ENCODE results near the gene RGP1.

GRCh38 chr9:35771075-35771433 is 22.0 kb downstream of the RGP1 start:
- TF ChIP-seq, protein P1, sequence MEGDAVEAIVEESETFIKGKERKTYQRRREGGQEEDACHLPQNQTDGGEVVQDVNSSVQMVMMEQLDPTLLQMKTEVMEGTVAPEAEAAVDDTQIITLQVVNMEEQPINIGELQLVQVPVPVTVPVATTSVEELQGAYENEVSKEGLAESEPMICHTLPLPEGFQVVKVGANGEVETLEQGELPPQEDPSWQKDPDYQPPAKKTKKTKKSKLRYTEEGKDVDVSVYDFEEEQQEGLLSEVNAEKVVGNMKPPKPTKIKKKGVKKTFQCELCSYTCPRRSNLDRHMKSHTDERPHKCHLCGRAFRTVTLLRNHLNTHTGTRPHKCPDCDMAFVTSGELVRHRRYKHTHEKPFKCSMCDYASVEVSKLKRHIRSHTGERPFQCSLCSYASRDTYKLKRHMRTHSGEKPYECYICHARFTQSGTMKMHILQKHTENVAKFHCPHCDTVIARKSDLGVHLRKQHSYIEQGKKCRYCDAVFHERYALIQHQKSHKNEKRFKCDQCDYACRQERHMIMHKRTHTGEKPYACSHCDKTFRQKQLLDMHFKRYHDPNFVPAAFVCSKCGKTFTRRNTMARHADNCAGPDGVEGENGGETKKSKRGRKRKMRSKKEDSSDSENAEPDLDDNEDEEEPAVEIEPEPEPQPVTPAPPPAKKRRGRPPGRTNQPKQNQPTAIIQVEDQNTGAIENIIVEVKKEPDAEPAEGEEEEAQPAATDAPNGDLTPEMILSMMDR (IDR thresholded peaks at IDR 0.05), result no peak
- TF ChIP-seq FOXM1 (IDR thresholded peaks at IDR 0.05; ENCODE audit: low read depth) (no peak), GATA2 (CRISPR knock-in tag; IDR thresholded peaks at IDR 0.05) (no peak), NRF1 (IDR thresholded peaks at IDR 0.05; ENCODE audit: low read depth, low read length) (no peak), POLR2AphosphoS5 (IDR thresholded peaks at IDR 0.05; ENCODE audit: low read depth, low read length) (no peak), GABPA (IDR thresholded peaks at IDR 0.05; ENCODE audit: low read depth) (no peak), TEAD4 (IDR thresholded peaks at IDR 0.05; ENCODE audit: borderline replicate concordance, insufficient read depth) (no peak), JUND (IDR thresholded peaks at IDR 0.05) (no peak), RAD21 (IDR thresholded peaks at IDR 0.05; ENCODE audit: low read length) (no peak), TAF1 (IDR thresholded peaks at IDR 0.05; ENCODE audit: borderline replicate concordance, low read depth, low read length) (no peak)
- TF ChIP-seq, protein P2, sequence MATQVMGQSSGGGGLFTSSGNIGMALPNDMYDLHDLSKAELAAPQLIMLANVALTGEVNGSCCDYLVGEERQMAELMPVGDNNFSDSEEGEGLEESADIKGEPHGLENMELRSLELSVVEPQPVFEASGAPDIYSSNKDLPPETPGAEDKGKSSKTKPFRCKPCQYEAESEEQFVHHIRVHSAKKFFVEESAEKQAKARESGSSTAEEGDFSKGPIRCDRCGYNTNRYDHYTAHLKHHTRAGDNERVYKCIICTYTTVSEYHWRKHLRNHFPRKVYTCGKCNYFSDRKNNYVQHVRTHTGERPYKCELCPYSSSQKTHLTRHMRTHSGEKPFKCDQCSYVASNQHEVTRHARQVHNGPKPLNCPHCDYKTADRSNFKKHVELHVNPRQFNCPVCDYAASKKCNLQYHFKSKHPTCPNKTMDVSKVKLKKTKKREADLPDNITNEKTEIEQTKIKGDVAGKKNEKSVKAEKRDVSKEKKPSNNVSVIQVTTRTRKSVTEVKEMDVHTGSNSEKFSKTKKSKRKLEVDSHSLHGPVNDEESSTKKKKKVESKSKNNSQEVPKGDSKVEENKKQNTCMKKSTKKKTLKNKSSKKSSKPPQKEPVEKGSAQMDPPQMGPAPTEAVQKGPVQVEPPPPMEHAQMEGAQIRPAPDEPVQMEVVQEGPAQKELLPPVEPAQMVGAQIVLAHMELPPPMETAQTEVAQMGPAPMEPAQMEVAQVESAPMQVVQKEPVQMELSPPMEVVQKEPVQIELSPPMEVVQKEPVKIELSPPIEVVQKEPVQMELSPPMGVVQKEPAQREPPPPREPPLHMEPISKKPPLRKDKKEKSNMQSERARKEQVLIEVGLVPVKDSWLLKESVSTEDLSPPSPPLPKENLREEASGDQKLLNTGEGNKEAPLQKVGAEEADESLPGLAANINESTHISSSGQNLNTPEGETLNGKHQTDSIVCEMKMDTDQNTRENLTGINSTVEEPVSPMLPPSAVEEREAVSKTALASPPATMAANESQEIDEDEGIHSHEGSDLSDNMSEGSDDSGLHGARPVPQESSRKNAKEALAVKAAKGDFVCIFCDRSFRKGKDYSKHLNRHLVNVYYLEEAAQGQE (IDR thresholded peaks at IDR 0.05; ENCODE audit: low read depth, low read length), result no peak
- TF ChIP-seq, protein P3, sequence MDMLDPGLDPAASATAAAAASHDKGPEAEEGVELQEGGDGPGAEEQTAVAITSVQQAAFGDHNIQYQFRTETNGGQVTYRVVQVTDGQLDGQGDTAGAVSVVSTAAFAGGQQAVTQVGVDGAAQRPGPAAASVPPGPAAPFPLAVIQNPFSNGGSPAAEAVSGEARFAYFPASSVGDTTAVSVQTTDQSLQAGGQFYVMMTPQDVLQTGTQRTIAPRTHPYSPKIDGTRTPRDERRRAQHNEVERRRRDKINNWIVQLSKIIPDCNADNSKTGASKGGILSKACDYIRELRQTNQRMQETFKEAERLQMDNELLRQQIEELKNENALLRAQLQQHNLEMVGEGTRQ (IDR thresholded peaks at IDR 0.05; ENCODE audit: borderline replicate concordance, low read depth, low read length), result no peak
